ENCODE results near the gene SLC25A19.

SLC25A19 gene

DNA sequence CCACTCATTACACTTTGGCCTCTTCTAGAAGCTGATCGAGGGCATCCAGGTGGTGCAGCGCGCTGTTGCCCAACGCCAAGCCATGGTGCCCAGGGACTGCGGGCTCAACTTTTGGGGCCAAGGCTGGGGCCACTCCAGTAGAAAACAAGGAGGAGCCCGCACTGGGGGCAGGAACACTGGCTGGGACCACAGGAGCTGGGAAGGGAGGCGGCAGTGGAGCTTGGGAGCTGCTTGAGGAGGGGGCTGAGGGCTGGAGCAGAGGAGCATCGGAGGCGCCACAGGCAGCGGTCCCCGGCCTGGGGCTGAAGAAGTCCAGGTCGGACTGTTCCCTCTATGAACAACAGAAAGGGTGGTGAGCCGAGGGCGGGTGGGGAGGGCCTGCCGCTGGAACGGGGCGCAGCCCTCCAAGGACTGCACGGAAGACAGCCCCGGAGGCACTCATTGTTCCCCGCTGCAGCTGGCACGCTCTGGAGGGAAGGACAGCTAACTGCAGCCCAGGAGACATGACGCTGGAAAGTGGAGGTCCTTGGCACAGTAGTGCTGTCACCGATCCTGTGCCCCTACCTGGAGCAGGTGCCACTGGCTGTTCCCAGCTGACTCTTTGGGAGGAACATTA is 49.3 kb downstream of the SLC25A19 start:
- no peak for FAIRE-seq

- FAIRE-seq = no peak
These were observed 50.0 kb downstream of the SLC25A19 start for GRCh38 chr17:75239214-75239613.

DNA sequence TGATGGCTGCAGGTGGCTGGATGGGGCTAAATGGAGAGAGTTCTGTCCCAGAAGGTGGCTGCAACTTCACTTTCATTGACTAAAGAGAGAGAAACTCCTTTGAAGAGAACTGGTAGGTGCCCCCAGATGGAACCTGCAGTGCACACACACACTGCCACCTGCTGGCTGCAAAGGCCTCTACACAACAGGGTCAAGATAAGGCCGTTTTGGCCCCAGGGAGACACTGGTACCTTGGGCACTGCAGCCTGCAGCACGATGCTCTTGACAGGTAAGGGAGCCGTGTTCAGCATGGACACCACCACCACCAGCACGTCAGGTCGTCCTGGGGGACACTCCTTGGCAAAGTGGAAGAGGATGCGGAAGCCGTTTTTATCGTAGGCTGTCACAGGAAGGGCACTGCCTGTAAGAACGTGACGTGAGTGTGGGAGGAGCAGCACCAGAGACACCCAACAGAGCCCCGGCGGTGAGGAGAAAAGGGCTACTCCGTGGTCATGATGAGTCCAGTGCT is 50.5 kb downstream of the SLC25A19 start:
- FAIRE-seq = no peak

- no peak for FAIRE-seq
These were observed 51.1 kb downstream of the SLC25A19 start for GRCh38 chr17:75238020-75238580.

DNA sequence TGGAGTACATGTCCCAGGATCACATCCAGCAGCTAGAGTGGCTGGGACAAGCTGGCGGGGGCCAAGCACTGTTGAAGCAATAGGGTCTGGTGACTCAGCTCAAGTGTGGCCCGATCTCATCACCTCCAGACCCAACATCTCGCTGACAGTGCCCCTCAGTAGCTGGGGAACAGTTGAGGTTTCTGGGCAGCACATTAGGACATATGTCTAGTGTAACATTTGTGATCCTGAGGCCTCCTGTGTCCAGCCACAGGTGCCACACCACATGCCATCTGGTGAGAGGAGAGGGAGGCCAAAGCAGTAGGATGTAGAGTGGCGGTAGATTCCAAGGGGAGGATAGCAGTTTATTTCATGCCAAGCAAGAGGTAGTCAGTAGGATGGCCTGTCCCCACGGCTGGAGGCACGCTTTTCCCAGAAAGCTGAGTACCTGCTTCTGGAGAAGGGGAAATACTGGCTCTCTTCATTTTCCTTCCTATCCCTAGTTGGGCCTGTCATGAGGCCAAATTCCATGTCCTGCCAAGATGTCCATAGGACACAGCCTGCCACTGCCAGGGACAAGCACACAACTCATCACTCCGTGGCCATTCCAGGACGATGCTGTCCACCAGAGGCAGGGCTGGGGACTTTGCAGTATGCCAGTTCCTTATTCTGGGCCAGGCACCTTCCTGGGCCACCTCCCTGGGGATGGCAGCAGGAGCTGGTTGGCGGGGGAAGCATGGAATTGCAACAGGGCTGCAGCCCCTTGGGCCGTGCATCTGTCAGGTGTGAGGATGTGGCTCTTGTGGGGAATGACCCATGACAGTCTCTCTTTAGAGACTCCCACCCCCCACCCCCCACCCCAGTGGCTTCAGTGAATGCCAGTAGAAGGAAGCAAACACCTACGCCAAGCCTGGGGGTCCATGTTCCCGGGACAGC is 51.9 kb downstream of the SLC25A19 start:
- no peak for FAIRE-seq

GRCh38 chr17:75232786-75233185 is 56.4 kb downstream of the SLC25A19 start:
- FAIRE-seq = no peak

GRCh38 chr17:75231741-75232464 is 57.3 kb downstream of the SLC25A19 start:
- FAIRE-seq = no peak

GRCh38 chr17:75231071-75231470 is 58.2 kb downstream of the SLC25A19 start:
- FAIRE-seq = no peak

- no peak for FAIRE-seq
These were observed 60.4 kb downstream of the SLC25A19 start for GRCh38 chr17:75228847-75229246.

- FAIRE-seq = no peak
These were observed 60.9 kb downstream of the SLC25A19 start for GRCh38 chr17:75228305-75228704.

DNA sequence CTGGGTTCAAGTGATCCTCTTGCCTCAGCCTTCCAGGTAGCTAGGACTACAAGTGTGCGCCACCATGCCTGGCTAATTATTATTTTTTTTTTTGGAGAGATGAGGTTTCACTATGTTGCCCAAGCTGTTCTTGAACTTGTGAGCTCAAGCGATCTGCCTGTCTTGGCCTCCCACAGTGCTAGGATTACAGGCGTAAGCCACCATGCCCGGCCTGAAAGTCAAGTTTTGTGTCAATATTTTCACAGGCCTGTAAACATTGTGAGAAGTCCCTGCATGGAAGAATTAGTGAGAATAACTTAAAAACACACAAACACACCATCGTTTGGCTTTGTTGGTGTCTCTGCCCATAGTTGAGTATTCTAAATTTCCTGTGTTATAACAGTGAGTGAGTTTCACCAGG is 61.5 kb downstream of the SLC25A19 start:
- no peak for FAIRE-seq

DNA sequence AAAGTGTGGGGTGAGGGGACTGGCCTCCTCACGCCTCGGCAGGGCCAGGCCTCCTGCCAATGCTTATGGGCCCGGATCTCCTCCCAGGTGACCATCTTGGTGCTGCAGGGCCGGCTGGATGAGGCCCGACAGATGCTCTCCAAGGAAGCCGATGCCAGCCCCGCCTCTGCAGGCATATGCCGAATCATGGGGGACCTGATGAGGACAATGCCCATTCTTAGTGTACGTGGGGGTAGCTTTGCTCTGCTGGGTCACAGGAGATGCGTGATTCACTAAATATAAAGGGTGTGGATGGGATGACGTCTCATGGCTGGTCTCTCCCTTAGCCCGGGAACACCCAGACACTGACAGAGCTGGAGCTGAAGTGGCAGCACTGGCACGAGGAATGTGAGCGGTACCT is 64.2 kb downstream of the SLC25A19 start:
- no peak for FAIRE-seq
